Measurements from ENCODE around the gene TWNK.
"Not testable (repeated sequence)": the region's sequence is repeated elsewhere in the genome, so short reads cannot be mapped to it uniquely, and the experiment has no call there.

TWNK gene

DNA sequence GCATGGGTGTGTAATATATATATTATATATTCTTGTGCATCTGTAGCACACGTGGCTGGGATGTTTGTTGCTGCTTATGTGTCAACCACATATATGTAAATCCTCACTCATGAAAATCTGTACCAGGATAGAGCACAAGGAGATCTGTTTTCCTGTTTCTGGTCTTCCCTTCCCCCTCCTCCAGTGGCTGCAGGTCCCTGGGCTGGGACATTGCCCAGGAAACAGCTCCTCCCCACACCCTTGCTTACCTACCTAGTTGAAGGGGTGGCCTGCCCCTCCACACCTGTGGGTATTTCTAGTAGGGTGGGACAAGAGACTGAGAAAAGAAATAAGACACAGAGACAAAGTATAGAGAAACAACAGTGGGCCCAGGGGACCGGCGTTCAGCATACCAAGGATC, 45.9 kb downstream of the TWNK start:
- Mint-ChIP-seq H3K27ac (peak overlapping the region; percentile 60), H3K4me3 (peak overlapping the region; percentile 87), H3K9me3 (no peaks in the 10 kb centered on the region), H3K4me1 (ENCODE audit: low read depth) (peaks cover 17% of the 10 kb centered on the region), H3K36me3 (ENCODE audit: low read depth) (peaks cover 29% of the 10 kb centered on the region), H3K27me3 (ENCODE audit: low read depth) (peaks cover 8% of the 10 kb centered on the region)

DNA sequence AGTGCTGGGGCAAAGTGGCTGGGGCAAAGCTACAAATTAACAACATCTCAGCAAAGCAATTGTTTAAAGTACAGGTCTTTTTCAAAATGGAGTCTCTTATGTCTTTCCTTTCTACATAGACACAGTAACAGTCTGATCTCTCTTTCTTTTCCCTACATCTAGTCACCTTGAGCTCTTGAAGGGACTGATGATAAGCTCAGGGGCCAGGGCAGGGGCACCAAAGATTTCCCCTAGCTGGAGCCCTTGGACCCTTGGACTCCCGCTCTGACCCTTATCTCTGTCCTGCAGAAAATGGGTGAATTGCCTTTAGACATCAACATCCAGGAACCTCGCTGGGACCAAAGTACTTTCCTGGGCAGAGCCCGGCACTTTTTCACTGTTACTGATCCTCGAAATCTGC, 47.1 kb downstream of the TWNK start:
- not testable (repeated sequence) for H3K9me3 Mint-ChIP-seq; H3K4me3 Mint-ChIP-seq; H3K27ac Mint-ChIP-seq; H3K27me3 Mint-ChIP-seq (ENCODE audit: low read depth)
- peaks cover 17% of the 10 kb centered on the region for H3K4me1 Mint-ChIP-seq (ENCODE audit: low read depth)
- H3K36me3 Mint-ChIP-seq (ENCODE audit: low read depth): peaks cover 32% of the 10 kb centered on the region

DNA sequence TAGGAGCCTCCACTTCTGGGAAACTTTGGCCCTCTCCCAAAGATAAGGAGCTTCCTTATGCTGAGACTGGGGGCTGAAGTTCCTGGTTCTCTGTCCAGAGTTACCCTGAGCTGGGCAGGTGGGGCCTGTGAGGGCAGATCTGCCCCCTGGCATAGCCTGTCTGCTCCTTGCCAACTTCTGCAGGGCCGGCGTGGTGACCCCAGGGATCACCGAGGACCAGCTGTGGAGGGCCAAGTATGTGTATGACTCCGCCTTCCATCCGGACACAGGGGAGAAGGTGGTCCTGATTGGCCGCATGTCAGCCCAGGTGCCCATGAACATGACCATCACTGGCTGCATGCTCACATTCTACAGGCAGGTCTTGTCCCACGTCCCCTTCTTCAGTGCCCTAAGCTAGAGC, 48.0 kb downstream of the TWNK start:
- no peaks in the 10 kb centered on the region for H3K9me3 Mint-ChIP-seq
- no peak overlapping the region for H3K4me3 Mint-ChIP-seq
- no peaks in the 10 kb centered on the region for H3K27me3 Mint-ChIP-seq (ENCODE audit: low read depth)
- H3K27ac Mint-ChIP-seq: peak overlapping the region; percentile 28
- peaks cover 17% of the 10 kb centered on the region for H3K4me1 Mint-ChIP-seq (ENCODE audit: low read depth)
- peaks cover 32% of the 10 kb centered on the region for H3K36me3 Mint-ChIP-seq (ENCODE audit: low read depth)

- no peaks in the 10 kb centered on the region for H3K9me3 Mint-ChIP-seq
- no peak overlapping the region for H3K27ac Mint-ChIP-seq
- peaks cover 34% of the 10 kb centered on the region for H3K36me3 Mint-ChIP-seq (ENCODE audit: low read depth)
- H3K27me3 Mint-ChIP-seq (ENCODE audit: low read depth): no peaks in the 10 kb centered on the region
- no peak overlapping the region for H3K4me3 Mint-ChIP-seq
- H3K4me1 Mint-ChIP-seq (ENCODE audit: low read depth): peaks cover 16% of the 10 kb centered on the region
These were observed 48.8 kb downstream of the TWNK start for GRCh38 chr10:101035916-101036702.

GRCh38 chr10:101036726-101037125, 49.4 kb downstream of the TWNK start:
- Mint-ChIP-seq H3K27ac (no peak overlapping the region), H3K36me3 (ENCODE audit: low read depth) (peaks cover 35% of the 10 kb centered on the region), H3K27me3 (ENCODE audit: low read depth) (no peaks in the 10 kb centered on the region), H3K9me3 (no peaks in the 10 kb centered on the region), H3K4me3 (no peak overlapping the region), H3K4me1 (ENCODE audit: low read depth) (peaks cover 19% of the 10 kb centered on the region)

DNA sequence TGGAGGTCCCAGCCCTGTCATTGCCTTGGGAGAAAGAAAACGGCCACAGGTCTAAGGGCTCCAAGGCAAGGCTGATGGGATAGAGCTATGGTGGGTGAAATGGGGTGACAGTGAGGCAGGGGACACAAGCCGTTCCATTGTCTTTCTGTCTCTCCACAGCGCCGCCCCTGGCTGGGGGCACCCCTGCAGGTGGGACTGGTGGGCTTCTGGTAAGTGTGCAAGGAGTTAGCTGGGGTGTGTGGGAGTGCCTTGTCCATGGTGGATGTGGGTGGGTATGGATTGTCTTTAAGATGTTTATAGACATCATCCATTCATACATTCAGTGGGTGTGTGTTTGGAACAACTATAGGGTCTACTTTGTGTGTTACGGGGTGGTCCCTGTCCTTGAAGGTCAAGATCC, 51.1 kb downstream of the TWNK start:
- peaks cover 35% of the 10 kb centered on the region for H3K36me3 Mint-ChIP-seq (ENCODE audit: low read depth)
- no peak overlapping the region for H3K27ac Mint-ChIP-seq
- H3K4me3 Mint-ChIP-seq: no peak overlapping the region
- H3K27me3 Mint-ChIP-seq (ENCODE audit: low read depth): no peaks in the 10 kb centered on the region
- peaks cover 23% of the 10 kb centered on the region for H3K4me1 Mint-ChIP-seq (ENCODE audit: low read depth)
- no peaks in the 10 kb centered on the region for H3K9me3 Mint-ChIP-seq

DNA sequence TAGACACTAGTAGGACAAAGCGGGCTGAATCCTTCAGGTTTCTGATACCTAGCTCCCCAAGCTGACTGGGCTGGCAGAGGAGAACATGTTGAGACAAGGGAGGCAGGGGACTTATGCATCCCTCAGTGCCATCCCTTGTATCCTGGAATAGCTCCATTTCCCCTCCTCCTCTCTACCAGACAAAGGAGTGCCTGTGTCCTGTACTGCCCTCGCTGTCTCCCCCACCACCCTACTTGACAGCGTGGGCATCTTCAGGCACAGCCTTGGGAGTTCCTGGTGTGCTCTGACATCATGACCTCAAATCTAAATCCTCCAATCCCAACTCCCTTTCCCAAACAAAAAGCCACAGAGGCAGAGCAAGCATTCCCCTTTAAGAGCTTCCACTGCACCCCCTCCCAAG, 52.7 kb downstream of the TWNK start:
- no peak overlapping the region for H3K4me3 Mint-ChIP-seq
- peaks cover 10% of the 10 kb centered on the region for H3K27me3 Mint-ChIP-seq (ENCODE audit: low read depth)
- H3K4me1 Mint-ChIP-seq (ENCODE audit: low read depth): peaks cover 18% of the 10 kb centered on the region
- H3K9me3 Mint-ChIP-seq: no peaks in the 10 kb centered on the region
- no peak overlapping the region for H3K27ac Mint-ChIP-seq
- peaks cover 30% of the 10 kb centered on the region for H3K36me3 Mint-ChIP-seq (ENCODE audit: low read depth)

DNA sequence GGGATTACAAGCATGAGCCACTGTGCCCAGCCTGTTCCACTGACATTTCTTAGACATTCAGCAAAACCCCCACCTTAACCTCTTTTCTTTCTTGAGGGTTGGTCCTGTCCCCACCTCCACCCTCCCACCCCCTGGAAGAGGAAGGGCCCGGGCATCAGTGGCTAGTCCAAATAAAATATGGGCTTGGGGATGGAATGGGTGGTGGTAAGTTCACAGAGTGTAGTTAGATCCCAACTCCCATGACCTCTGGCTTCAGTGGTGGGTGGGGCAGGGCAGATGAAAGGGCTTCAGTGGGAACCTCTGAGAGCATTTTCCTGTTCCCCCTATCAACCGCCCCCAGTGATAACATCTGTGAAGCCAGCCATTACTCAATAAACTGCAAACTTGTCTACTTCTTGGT, 53.5 kb downstream of the TWNK start:
- H3K27me3 Mint-ChIP-seq (ENCODE audit: low read depth): peaks cover 17% of the 10 kb centered on the region
- no peak overlapping the region for H3K4me3 Mint-ChIP-seq
- no peak overlapping the region for H3K27ac Mint-ChIP-seq

DNA sequence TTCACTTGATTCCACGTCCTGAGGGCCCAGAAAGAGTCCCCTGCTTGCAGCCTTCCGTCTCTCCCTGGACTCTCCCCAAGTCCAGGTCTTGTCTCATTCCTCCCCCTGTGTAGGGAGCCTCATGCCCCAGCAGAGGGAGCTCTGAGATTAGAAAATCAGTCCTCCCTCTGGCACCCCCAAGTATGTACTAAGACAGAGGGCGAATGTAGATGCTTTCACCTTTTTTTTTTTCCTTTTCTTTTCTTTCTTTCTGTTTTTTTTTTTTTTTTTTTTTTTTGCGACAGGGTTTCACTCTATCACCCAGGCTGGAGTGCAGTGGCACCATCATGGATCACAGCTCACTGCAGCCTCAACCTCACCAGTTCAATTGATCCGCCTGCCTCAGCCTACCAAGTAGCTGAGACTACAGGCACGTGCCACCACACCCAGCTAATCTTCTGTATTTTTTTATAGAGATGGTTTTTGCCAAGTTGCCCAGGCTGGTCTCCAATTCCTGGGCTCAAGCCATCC, 54.0 kb downstream of the TWNK start:
- Mint-ChIP-seq H3K9me3 (no peaks in the 10 kb centered on the region), H3K27me3 (ENCODE audit: low read depth) (peaks cover 22% of the 10 kb centered on the region), H3K27ac (peak overlapping the region; percentile 7), H3K4me3 (no peak overlapping the region), H3K4me1 (ENCODE audit: low read depth) (peaks cover 18% of the 10 kb centered on the region), H3K36me3 (ENCODE audit: low read depth) (peaks cover 21% of the 10 kb centered on the region)

More for the DNA sequence above, 53.5 kb downstream of the TWNK start:
- Mint-ChIP-seq H3K9me3 (no peaks in the 10 kb centered on the region), H3K4me1 (ENCODE audit: low read depth) (peaks cover 18% of the 10 kb centered on the region), H3K36me3 (ENCODE audit: low read depth) (peaks cover 25% of the 10 kb centered on the region)

DNA sequence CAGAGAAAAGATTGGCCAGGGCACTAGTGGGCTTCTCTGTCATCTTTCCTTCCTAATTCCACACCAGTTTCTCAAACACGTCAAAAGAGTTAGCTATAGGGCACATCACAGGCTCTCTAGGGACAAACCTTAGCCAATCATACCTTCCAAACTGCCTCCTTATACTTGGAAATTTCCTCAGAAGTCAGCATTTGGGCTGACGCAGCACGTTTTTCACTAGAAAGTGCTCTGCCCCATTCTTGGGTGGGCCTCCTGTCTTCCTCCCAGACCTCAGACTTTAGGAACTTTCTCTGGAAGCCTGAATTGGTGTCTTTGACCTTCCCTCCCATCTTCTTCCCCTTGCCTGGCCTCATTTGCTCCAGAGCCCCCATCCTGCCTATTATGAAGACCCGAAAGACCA, 54.8 kb downstream of the TWNK start:
- peak overlapping the region; percentile 71 for H3K27ac Mint-ChIP-seq
- H3K9me3 Mint-ChIP-seq: no peaks in the 10 kb centered on the region
- H3K27me3 Mint-ChIP-seq (ENCODE audit: low read depth): peaks cover 30% of the 10 kb centered on the region
- H3K4me1 Mint-ChIP-seq (ENCODE audit: low read depth): peaks cover 18% of the 10 kb centered on the region
- H3K36me3 Mint-ChIP-seq (ENCODE audit: low read depth): peaks cover 16% of the 10 kb centered on the region
- peak overlapping the region; percentile 85 for H3K4me3 Mint-ChIP-seq

GRCh38 chr10:101042667-101043362, 55.5 kb downstream of the TWNK start:
- Mint-ChIP-seq H3K9me3 (no peaks in the 10 kb centered on the region), H3K4me3 (peak overlapping the region; percentile 85)

DNA sequence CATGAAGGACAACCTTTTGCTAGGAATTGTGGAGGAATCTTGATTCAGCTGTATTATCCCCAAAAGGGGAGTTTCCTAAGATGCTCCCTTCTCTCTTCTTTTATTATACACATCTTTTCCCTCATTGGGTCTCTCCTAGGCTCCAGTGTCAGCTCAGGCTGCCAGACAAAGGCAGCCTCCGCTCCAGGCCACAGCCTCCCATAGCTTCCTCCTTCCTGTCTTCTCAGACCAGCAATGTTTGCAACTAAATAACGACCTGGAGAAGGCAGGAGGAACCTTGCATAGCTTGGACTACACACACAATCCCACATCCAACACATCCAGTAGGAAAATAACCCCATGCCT, 56.0 kb downstream of the TWNK start:
- Mint-ChIP-seq H3K4me1 (ENCODE audit: low read depth) (peaks cover 20% of the 10 kb centered on the region), H3K9me3 (no peaks in the 10 kb centered on the region), H3K27me3 (ENCODE audit: low read depth) (peaks cover 42% of the 10 kb centered on the region), H3K27ac (no peak overlapping the region), H3K4me3 (peak overlapping the region; percentile 85), H3K36me3 (ENCODE audit: low read depth) (peaks cover 6% of the 10 kb centered on the region)

More at GRCh38 chr10:101042667-101043362, 55.5 kb downstream of the TWNK start:
- Mint-ChIP-seq H3K4me1 (ENCODE audit: low read depth) (peaks cover 18% of the 10 kb centered on the region), H3K27me3 (ENCODE audit: low read depth) (peaks cover 37% of the 10 kb centered on the region), H3K27ac (peak overlapping the region; percentile 71), H3K36me3 (ENCODE audit: low read depth) (peaks cover 10% of the 10 kb centered on the region)

All from T-helper 1 cell treated with Interleukin-12 subunit alpha and Interleukin-12 subunit beta and Interleukin-4 antibody, amounts not matched to agents 30 μg/mL and 1 μg/mL, for 36 hours (primary cell).